WERI-Rb-1 (cell line): ENCODE data around the gene SQOR.

ENCODE experiments used
- DNase-seq: peaks from one replicate; pipeline ENCODE4 v3.0.0-alpha.2; 2020
- H3K27ac ChIP-seq: fragments of 250-450 bp; sonication (Bioruptor Pico); 2 replicates; pipeline ENCODE4 v1.5.1; 2020; ENCODE audit warnings: mild to moderate bottlenecking, moderate library complexity
- H3K27me3 ChIP-seq: fragments of 250-450 bp; sonication (Bioruptor Pico); 2 replicates; pipeline ENCODE4 v1.5.1; 2021; ENCODE audit warnings: mild to moderate bottlenecking, low read depth, moderate library complexity; ENCODE audit not compliant: insufficient read depth, severe bottlenecking
- H3K36me3 ChIP-seq: fragments of 250-450 bp; sonication (Bioruptor Pico); 2 replicates; pipeline ENCODE4 v1.5.1; 2020; ENCODE audit warnings: mild to moderate bottlenecking, moderate library complexity
- H3K4me3 ChIP-seq: 2 replicates; pipeline ENCODE4 v1.5.1; 2011; ENCODE audit warnings: low read depth, mild to moderate bottlenecking, control low read depth, low read length
- H3K9me3 ChIP-seq: fragments of 250-450 bp; sonication (Bioruptor Pico); 2 replicates; pipeline ENCODE4 v1.5.1; 2021; ENCODE audit warnings: mild to moderate bottlenecking, moderate library complexity; ENCODE audit not compliant: severe bottlenecking
- CTCF ChIP-seq: IDR thresholded peaks from 2 replicates; pipeline ENCODE4 v1.5.1; 2011; ENCODE audit warnings: low read depth, mild to moderate bottlenecking, control low read depth, inconsistent platforms, low read length

The SQOR gene

GRCh38 chr15:45657764-45658545, 23.1 kb downstream of the SQOR start:
- no peaks in the 10 kb centered on the region for H3K9me3 ChIP-seq
- H3K4me3 ChIP-seq, result no peak overlapping the region
- H3K27ac ChIP-seq, result peak overlapping the region; percentile 19; the same call in 1 of the 2 replicates
- H3K27me3 ChIP-seq, result no peaks in the 10 kb centered on the region
- no peak for TF ChIP-seq CTCF
- DNase-seq, result no peak
- H3K36me3 ChIP-seq, result no peaks in the 10 kb centered on the region

GRCh38 chr15:45660231-45660979, 25.6 kb downstream of the SQOR start:
- TF ChIP-seq CTCF, result peak; percentile 29; the same call in 1 of the 2 replicates
- Histone ChIP-seq H3K4me3 (no peak overlapping the region), H3K36me3 (no peaks in the 10 kb centered on the region), H3K27me3 (no peaks in the 10 kb centered on the region), H3K27ac (no peak overlapping the region), H3K9me3 (no peaks in the 10 kb centered on the region)
- no peak for DNase-seq

GRCh38 chr15:45662375-45662774, 27.5 kb downstream of the SQOR start:
- Histone ChIP-seq H3K27ac (no peak overlapping the region), H3K36me3 (no peaks in the 10 kb centered on the region), H3K9me3 (no peaks in the 10 kb centered on the region), H3K27me3 (no peaks in the 10 kb centered on the region), H3K4me3 (no peak overlapping the region)
- DNase-seq, result no peak
- TF ChIP-seq CTCF, result no peak

GRCh38 chr15:45664451-45664850, 29.6 kb downstream of the SQOR start:
- Histone ChIP-seq H3K36me3 (no peaks in the 10 kb centered on the region), H3K27me3 (no peaks in the 10 kb centered on the region), H3K9me3 (no peaks in the 10 kb centered on the region), H3K27ac (no peak overlapping the region), H3K4me3 (no peak overlapping the region)
- DNase-seq, result no peak
- TF ChIP-seq CTCF, result no peak

GRCh38 chr15:45665261-45665660, 30.4 kb downstream of the SQOR start:
- no peak overlapping the region for H3K27ac ChIP-seq
- no peak for TF ChIP-seq CTCF
- H3K27me3 ChIP-seq, result no peaks in the 10 kb centered on the region
- no peak overlapping the region for H3K4me3 ChIP-seq
- no peaks in the 10 kb centered on the region for H3K9me3 ChIP-seq
- H3K36me3 ChIP-seq, result no peaks in the 10 kb centered on the region
- DNase-seq, result no peak
